SK-N-DZ (cell line): Measurements from ENCODE around the gene CALHM2.

Experiments used
- DNase-seq: peaks from one replicate; pipeline ENCODE4 v3.0.0-alpha.2; 2015; ENCODE audit warnings: low spot score

CALHM2 gene

DNA sequence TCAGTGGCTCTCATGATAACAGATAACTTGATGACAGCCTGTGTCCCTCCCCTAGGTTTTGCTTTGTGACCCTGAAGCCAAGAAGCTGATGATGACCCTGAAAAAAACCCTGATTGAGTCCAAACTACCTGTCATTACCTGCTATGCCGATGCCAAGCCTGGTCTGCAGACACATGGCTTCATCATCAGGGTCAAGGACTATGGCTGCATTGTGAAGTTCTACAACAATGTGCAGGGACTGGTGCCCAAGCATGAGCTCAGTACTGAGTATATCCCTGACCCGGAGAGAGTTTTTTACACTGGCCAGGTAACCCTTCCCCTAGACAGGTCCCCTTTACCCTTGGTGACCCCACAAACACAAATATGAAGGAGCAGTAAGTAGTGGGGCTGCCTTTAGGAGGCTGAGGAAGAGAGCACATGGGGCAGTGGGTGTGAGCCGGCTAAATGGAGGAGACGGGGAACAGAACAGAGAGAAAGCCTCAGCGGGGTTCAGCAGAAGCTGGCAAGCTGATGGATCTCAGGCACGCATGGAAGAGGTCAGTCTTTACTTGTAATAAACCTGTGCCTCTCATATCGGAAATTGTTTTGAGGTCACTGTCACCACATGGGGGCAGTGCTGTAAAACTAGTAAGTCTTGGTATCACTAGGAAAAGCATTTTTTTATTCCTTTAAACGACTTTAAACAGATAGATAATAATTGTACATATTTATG is 35.6 kb downstream of the CALHM2 start:
- DNase-seq = peak; percentile 60

DNA sequence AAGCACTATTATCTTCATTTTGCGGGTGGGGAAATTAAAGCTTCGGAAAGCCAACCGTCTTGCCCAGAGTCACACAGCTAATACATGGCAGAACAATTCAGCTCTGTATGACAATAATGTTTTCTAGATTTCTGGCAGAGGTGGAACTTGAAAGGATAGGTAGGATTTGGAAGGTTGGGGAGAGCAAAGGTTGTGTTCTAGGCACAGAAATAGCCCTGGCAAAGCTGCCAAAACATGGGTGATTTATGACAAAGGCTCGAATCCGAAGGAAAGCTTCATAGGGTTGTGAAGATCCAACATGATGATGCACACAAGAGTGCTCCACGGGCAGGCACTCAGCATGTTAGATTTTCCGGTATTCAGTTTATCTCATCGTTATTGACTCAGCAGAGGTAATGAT is 36.6 kb downstream of the CALHM2 start:
- DNase-seq = no peak

DNA sequence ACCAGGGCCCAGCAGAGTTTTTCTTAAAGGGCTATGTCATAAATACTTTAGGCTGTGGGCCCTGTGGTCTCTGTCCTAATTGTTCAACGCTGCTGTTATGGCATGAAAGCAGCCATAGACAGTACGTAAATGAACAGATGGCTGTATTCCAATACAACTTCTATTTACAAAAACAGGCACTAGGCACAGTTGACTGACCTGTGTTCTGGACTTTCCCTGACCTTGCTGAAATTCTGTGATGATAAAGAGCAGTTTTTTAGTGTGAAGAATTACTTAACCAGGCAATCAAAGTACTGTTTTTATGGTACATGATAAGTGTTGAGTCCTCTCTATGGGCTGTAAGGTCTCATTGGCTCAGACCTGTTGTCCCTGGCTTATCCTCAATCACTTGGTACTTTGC is 38.6 kb downstream of the CALHM2 start:
- no peak for DNase-seq

DNA sequence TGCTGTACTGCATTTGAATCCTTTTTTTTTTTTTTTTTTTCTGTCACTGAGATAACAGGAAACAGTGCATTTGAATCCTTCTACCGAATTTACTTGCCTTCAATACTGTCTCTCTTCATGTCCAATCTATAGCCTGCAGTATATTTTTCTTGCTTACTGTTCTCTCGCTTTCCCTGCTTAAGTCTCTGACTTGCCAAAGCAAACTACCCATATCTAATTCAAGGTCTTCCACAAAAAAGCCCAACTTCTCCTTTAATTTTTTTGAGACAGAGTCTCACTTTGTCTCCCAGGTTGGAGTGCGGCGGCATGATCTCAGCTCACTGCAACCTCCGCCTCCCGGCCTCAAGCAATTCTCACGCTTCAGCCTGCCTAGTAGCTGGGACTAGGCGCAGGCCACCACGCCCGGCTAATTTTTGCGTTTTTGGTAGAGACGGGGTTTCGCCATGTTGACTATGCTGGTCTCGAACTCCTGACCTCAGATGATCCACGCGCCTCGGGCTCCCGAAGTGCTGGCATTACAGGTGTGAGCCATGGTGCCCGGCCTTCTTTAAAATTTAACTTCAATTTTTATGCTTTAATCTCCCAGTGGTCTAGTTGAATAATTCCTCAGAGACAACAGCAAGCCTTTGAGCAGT is 54.9 kb downstream of the CALHM2 start:
- no peak for DNase-seq

DNA sequence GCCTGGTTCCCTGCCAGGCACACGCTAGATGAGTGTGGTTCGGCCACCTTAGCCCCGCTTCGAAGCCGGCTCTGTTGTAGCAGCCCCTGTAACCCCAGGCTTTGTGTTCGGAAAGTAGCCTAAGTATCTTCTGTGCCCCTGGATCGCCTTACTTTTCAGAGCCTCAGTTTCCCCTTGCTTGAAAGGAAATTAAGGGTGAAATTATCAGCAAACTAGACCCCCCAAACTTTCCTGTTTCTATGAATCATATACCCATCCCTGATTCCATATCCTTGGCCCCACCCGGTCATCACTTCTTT is 55.4 kb downstream of the CALHM2 start:
- no peak for DNase-seq
